GM18873 (cell line): Measurements from ENCODE around the gene CDH13.

Experiments
- ATAC-seq: cut with Tn5 transposase; IDR thresholded peaks from one replicate; pipeline ENCODE4 v1.9.1; 2021; ENCODE audit warnings: mild to moderate bottlenecking, moderate library complexity, moderate number of reproducible peaks; ENCODE audit not compliant: unreplicated experiment, low FRiP score

The CDH13 gene

DNA sequence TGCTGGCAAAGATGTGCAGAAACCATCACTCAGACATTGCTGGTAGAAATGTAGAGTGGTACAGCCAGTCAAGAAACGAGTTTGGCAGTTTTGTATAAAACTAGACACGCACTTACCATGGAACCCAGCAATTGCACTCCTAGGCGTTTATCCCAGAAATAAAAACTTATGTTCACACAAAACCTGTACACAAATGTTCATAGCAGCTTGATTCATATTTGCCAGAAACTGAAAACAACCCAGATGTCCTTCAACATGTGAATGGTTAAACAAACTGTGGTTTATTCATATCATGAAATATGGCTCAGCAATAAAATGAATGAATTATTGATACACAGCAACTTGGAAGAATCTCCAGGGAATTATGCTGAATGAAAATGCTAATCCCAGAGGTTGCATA lies 570.0 kb downstream of the CDH13 start:
- no peak for ATAC-seq

DNA sequence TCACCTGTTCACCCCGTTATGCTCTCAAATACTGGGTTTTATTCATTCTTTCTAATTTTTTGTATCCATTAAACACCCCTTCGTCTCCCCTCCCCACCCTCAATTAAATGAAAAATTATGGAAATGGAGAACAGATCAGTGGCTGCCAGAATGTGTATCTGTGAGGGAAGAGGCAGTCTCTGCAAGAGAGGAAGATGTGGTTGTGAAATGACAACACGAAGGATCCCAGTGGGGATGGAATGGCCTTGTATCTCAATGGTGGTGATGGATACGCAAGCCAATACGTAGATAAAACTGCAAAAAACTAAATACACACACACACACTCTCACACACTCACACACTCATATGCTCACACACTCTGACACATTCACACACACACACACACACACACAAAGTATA lies 570.7 kb downstream of the CDH13 start:
- no peak for ATAC-seq

DNA sequence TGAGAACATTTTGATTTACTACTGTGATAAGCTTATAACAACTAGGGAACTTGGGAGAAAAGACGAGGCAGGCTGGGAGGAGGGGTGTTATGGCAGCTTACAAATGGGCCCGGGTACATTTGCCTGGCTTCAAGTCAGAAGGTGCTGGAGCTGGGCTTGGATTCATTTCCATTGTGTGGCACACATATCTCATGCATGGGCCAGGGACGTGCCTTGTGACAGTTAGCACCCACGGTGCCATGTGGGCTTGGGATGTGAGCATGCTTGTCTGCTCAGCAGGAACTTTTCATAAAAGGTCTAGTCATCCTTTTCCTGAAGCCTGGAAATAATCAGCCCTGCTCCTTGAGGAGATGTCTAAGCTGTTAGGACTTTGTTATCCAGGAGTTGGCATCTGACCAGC lies 572.2 kb downstream of the CDH13 start:
- ATAC-seq, result no peak

DNA sequence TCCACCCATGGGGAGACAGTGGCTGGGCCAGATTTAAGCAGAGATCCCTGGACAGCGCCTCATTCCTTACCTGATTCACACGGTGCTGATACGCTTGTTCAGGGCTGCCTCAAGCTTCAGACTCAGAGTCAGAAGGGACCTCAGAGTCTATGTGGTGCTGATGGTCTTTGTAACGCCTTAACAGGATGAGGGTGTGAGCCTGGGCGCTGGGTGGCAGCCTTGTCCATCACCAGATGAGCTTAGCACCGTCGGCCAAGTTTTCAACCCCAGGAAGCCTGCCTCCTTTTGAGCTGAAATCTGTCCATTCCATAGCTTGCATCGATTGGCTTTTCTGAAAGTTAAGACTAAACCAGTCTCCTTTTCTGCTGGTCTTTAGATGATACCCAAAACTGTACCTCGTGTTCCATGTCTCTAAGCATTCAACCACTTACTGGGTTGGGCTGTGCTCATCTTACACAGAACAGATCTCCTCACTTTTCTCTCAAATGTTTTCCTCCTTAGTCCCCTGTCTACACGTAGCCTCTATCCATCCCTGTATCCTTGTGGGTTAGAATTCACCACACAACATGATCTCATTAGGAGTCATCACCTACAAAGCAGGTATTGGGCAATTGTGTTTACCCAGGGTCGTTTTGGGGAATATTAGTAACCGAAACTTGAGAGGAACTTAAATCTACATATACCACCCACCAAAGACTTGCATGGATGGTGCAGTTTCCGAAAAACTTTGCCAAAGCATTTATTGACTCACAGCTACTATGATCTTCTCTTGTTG lies 573.4 kb downstream of the CDH13 start:
- no peak for ATAC-seq

DNA sequence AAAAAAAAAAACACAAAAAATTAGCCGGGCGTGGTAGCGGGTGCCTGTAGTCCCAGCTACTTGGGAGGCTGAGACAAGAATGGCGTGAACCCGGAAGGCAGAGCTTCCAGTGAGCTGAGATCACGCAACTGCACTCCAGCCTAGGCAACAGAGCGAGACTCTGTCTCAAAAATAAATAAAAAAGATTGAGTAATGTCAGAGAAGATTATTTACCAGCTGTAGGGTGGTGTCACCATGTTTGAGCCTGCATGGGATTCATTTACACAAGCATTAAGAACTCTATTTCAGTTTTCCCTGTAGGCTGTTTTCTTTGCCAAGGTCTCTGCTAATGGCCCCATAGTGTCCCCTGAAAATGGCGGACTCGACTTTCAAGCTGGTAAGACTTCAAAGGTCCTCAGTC lies 575.0 kb downstream of the CDH13 start:
- ATAC-seq, result no peak

DNA sequence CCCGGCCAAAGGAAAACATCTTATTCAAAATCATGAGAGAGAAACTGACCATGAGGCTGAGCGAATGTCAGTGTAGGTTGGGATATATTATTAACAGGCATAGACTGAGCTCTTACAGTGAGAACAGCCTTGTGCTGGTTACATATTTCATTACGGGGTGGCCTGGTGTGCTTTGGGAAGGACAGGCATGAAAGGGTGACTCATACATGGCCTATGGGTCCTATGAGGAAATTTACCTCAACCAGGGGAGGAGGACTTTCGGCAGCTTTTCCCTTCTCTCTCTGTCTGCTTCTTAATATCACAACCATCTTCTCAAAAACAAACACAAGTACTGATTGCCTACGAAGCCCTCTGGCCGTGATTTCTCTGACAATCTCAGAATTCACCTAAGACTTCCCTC lies 579.1 kb downstream of the CDH13 start:
- no peak for ATAC-seq

DNA sequence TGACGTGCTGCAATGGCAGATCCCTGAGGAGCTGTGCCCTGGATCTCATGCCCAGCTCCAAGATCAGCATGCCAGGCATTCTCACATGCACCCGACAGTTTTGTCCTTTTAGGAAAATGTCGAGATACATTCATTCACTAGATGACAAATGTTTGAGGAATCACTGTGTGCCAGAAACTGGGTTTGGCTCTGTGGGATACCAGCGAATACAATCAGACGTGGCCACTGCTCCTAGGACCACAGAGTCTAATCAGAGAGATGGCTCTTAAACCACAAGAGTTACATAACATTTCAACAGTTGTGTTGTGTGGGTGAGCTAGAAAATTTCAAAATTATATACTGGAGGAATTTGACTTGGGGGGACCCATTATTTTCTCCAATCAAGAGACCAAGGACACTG lies 579.7 kb downstream of the CDH13 start:
- no peak for ATAC-seq

DNA sequence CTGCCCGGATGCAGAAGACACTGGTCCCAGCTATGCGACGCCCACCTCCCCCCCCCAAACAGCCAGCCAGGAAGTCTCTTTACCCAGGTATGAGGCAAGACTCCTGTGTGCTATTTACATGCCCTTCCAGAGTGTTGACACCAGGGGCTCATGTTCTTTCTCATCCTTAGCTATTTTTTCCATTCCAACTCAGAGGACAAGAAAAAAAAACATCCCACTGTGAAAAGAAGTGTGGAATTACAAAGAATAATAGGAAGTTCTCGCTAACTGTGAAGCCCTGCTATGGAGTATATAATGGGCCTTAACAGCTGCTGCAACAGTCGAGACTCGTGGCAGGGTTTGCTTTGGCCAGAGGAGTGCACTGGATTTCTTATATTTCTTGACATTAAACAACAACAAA lies 584.9 kb downstream of the CDH13 start:
- no peak for ATAC-seq

DNA sequence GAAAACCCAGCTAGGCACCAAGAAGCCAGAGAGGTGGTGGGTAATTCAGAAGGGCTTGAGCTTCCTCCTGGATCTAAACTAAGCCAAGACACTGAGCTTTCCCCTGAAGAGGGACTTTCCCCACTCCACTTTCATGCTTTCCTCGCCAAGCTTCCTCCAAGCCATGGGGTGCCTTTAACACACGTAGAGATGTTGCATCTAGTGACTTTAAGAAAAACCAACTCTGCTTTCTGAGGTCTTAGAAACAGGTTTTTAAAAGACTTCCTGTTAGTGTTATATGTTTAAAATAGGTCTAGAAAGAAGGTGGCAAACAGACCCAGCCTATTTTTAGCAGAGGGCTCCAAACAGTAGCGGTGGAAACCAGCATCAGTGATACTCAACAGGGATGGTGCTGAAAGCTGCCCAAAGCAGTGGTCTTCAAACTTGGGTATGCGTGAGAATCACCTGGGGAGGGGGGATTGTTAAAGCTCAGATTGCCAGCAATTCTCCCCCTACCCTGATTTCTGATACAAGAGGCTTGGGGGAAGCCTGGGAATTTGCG lies 585.6 kb downstream of the CDH13 start:
- no peak for ATAC-seq

DNA sequence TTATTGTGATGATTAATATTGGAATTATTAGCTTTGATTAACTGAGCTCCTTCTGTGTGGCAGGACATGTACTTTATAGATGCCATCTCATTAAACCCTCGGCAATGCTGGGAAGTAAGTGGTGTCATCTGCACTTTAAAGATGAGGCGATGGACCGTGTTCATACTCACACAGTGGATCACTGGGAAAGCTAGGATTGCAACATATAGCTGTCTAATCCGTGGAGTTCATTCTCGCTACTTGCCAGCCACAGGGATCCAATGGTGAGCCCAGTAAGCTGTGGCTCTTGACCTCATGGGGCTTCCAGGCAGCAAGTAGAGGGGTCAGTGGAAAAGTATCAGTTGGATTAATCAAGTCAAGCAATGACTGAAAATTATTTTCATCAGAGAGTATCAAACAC lies 587.9 kb downstream of the CDH13 start:
- ATAC-seq, result no peak

DNA sequence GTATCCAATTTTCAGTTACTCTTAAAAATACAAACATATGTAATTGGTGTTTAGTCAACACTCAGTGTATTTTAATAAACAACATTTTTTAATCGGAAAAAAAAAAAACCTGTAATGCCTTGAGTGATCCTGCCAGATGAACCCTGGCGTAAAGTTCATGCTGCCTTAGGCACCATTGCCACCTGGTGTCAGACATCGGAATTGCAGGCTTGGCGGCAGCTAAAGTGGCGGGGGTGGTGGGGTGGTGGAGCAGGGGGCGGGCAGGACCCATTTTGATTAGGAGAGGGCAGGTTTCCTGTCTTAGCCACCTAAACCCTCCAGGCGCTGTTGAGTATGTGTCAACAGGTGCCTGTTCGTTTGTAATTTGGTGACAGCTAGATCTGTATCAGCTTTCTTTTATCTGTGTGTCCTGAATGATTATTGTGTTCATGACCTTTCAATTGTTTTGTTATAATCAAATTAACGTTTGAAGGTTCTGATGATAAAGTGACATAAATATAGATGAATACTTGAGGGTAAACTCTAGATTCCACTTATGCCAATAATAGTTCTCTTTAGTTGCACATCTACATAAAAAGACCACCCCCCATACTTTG lies 588.7 kb downstream of the CDH13 start:
- no peak for ATAC-seq

DNA sequence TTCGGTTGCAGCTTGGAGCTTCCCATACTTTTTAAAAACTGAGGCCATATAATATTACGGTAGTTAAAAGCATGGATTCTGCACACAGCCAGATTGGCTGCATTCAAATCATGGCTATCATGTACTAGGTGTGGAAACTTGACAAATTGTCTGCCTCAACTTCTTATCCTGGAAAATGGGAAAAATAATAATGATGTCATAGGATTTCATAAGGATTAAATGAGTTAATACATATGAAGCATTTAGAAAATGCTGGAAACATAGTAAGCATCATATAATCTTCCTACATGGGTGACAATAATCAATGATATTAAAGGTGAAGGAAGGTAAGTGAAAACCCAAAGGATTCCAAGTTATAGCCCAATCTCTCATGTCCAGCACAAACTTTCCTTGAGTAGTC lies 592.5 kb downstream of the CDH13 start:
- ATAC-seq, result no peak

DNA sequence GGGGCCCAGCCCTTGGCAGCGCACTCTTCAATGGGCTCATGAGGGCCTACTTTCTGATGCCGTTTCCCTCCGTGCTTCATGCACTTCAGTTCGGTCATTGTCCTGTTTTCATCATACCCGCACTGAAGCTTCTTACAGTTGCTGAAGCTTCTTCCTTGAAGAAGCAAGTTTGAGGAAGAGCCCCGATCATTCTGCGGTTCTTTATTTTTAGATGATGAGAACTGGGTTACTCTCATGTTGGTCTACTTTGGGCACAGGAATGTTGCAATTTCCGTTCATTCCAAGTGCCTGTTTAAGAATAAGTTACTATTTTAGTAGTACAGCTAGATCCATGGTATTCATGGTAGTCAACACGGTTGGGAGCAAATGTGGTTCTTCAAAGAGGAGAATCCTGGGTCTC lies 593.3 kb downstream of the CDH13 start:
- ATAC-seq, result no peak

DNA sequence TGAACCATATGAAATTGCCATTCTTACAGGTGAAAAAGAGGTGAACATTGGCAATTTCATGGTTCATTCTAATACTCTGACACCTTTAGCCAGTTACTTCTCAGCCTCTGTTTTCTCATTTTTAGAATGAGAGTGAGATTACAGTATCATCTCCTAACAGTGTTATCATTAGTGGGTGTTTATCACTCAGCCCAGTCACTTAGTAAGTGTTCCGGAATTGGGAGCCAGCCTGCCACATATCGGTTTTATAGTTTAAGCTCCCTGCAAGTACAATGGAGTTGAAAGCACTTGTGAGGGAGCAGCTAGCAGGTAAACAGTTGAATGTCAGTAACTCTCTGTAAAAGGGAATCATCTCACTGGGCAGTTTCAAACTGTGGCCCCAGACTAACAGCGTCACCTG lies 597.9 kb downstream of the CDH13 start:
- ATAC-seq, result no peak

DNA sequence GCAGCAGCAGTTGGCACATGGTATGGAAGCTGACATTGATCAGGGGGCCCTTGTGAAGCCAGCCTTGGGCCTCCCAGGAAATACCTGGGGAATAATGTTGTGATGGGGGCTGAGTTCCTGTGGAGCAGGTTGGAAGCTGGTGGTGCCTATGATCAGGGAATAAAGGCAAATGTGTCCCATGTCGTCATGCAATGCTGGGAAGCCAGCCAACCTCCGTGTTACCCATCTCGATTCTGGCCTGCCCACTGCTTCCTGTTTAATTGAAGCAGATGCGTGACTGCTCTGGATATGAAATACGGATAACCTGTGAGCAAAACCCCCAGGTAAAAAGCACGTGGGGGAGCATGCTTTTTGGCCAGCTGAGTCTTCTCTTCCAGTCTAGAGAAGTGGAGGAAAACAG lies 600.6 kb downstream of the CDH13 start:
- ATAC-seq, result no peak

DNA sequence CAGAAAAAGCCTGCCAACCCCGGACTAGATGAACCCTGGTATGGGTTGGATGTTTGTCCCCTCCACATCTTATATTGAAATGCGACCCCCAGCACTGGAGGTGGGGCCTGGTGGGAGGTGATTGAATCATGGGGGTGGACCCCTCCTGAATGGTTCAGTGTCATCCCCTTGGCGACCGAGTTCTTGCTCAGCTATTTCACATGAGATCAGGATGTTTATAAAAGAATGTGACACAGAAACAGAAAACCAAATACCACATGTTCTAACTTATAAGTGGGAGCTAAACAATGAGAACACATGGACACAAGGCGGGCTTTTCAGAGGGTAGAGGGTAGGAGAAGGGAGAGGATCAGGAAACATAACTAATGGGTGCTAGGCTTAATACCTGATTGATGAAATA lies 605.0 kb downstream of the CDH13 start:
- ATAC-seq, result no peak

DNA sequence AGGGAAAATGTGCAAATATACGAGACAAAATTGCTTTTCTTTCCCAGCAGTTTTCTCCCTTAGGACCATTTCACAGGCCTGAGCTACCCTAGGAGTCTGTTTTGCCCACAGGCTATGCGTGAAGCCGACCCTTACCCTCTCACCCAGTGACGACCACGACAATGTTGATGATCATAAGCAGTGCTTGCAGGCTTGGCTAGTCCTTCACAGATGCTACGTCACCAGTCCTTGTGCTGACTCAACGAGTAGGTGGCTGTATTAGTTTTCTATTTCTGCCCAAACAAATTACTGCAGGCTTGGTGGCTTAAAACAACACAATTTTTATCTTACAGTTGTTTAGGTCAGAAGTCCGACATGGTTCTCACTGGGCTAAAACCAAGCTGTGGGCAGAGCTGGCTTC lies 606.4 kb downstream of the CDH13 start:
- ATAC-seq, result no peak

DNA sequence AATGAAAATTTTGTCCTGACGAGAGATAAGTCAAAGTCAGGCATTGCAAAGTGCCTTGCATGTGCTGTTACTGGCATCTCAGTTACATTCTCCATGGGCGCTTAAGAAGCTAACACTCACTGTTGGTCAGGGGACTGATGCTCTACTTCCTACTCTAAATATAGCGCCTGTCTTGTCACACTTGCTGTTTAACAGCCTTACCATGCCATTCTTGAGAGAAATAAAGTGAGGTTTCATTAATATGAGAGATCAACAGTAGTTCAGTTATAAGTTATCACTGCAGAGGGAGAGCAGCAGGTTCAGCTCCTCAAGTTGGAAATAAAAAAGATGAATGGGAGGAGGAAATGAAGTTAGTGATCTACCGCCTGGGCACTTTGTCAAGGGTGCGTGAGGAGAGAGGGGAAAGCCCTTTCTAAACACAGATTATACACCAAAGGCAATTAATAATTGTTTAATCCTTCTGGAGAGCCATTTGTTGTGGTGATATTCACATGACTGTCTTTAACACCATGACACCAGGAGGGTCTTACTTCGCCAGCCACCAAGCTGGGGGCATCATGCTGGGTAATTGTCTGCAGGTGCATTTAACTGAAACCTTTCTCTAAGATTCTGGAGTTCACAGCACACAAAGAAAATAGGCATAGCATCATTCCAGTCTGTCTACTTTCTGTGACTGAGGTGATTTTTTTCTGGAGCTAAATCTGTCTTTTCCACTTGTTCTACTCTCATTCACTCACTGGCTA lies 612.4 kb downstream of the CDH13 start:
- ATAC-seq, result no peak

DNA sequence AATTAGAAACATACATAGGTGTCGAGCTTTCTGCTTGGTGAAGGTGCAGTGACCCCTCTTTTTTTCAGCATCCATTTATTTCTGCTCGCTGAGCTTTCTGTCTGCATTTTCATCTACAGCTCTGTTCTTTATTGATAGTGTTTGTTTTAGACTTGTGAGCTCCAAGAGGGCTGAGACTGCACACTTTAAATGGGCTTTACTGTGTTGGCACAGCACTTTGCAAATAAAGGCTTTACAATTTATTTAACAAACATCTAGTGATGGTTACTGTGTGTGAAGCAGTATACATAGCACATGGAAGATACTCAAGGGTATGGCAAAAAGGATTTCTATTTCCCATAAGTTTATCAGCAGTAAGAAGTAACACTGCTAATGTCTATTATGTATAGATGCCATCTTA lies 617.3 kb downstream of the CDH13 start:
- no peak for ATAC-seq

DNA sequence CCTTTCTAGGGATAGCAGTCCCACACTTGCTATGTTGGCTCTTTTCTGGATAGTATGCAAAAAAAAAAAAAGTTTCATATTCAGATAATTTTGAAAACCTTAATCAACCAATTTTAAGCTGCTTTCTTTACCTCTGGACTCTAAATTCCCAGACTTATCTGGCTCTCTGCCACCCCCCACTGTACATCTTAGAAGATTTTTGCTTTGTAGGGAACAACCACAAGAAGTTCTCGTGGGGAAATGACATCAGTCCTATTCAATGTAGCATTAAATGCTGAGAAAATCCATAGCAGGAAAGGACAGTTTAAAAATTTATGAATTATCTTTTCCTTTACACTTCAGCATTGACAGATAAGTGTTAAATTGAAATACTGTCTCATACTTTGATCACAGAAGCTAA lies 618.3 kb downstream of the CDH13 start:
- ATAC-seq, result no peak

DNA sequence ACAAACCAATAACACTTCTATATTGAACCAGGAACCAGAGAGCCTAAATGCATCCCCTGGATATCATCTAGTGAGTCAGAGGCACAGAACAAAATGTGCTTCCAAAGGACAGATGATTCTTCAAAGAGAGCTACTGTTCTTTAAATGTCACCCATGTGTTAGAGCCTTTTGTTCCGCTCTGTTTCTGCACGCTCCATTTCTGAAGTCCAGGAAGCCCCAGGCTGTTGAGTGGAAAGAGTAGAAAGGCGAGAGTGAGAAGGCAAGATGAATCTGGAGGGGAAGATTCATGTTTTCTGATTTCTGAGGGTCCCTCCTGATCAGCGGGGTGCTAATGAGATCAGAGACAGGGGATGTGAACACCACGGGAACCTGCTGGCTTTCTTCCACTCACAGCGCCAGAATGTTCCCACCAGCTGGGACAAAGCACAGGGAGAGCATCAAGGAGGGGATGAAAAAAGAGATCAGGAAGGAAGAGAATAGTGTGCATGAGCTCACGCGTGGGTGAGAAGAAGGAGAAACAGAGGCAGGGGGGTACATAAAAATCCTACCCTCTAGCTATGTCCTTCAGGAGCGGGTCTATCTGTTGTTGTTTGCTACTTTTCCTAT lies 621.1 kb downstream of the CDH13 start:
- ATAC-seq, result no peak
